IPS-18a (cell line): Measurements from ENCODE around the gene WDFY3.
A peak's percentile ranks its signal among the peaks of the same experiment; 100 is the strongest.

Experiments
- H3K27ac ChIP-seq: one replicate; pipeline ENCODE4 v1.5.1; 2013; ENCODE audit warnings: low read length
- H3K27me3 ChIP-seq: one replicate; pipeline ENCODE4 v1.6.1; 2013; ENCODE audit warnings: mild to moderate bottlenecking, low read length; ENCODE audit not compliant: control insufficient read depth, insufficient read depth
- H3K36me3 ChIP-seq: one replicate; pipeline ENCODE4 v1.6.1; 2013; ENCODE audit warnings: low read depth, low read length; ENCODE audit not compliant: control insufficient read depth
- H3K4me1 ChIP-seq: one replicate; pipeline ENCODE4 v1.6.1; 2013; ENCODE audit warnings: low read depth, low read length; ENCODE audit not compliant: control insufficient read depth
- H3K4me3 ChIP-seq: one replicate; pipeline ENCODE4 v1.5.1; 2013; ENCODE audit warnings: low read length
- H3K9ac ChIP-seq: one replicate; pipeline ENCODE4 v1.6.1; 2013; ENCODE audit warnings: mild to moderate bottlenecking, low read length, moderate library complexity
- H3K9me3 ChIP-seq: one replicate; pipeline ENCODE4 v1.6.1; 2013; ENCODE audit warnings: low read depth, low read length; ENCODE audit not compliant: control insufficient read depth

The WDFY3 gene

GRCh38 chr4:84967243-84967690, 777 bp upstream of the WDFY3 start:
- Histone ChIP-seq H3K36me3 (no peaks in the 10 kb centered on the region), H3K9me3 (no peaks in the 10 kb centered on the region), H3K9ac (peak overlapping the region; percentile 74), H3K4me3 (peak overlapping the region; percentile 82), H3K27me3 (no peaks in the 10 kb centered on the region), H3K27ac (no peak overlapping the region), H3K4me1 (peaks cover 18% of the 10 kb centered on the region)

DNA sequence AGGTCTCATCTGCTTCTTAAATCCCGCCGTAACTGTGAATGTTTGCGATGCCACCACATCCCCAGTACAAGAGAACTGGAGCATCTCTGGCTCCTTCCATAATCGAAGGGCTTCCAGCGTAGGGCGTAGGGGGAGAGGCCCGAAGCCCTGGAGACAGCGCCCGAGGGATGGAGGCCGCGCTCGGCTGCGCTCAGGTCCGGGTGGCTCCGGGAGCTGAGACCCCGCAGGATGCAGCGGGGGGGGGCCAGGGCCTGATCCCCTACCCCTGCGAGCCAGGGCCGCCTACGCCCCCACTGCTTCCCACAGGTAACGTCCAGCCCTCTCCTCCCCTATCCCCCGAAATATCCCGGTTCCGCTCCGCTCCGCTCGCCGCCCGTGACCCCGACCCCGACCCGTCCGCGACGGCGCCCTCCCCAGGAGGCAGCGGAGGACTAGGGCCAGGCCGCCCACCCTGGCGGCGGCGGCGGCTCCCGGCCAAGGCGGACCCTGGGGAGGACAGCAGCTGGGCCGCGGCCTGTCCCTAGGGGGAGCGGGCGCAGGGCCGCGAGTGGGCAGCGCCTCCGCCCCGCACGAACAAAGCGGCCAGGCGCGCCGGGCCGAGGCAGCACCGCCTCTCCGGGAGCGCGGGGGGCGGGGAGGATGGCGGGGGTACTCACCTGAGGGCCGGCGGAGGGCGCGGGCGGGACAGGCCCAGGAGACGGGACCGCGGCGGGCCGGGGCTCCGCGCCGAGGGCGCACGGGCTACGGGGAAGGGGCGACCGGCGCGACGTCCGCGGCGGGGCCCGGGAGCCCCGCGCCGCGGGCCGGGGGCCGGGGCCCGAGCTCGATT, 723 bp downstream of the WDFY3 start:
- Histone ChIP-seq H3K27ac (no peak overlapping the region), H3K36me3 (no peaks in the 10 kb centered on the region), H3K27me3 (no peaks in the 10 kb centered on the region), H3K4me3 (peak overlapping the region; percentile 82), H3K9ac (peak overlapping the region; percentile 74), H3K4me1 (peaks cover 13% of the 10 kb centered on the region), H3K9me3 (no peaks in the 10 kb centered on the region)

DNA sequence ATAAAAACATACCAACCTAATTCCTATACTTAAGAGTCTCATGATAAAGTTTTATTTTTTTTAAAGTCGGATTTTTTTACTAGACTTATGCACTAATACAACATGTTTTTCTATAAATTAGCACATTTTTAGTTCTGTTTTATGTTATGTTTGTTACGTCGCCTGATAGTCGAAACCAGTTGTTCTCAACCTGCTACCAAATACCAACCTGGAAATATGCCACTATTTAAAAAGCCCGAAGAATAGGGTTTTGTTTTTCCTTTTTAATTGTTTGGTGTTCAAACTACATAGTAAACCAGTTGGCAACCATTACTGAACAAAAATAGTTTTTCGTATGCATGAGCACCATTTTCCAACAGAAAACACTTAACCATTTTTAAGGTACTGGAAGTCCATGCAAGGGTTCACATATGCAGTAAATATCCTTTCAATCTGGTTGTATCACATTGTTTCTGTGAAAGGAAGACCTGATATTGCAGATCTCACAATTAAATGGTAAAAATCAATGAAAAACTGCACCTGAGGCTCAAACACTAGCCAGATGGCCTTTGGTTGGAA, 1.4 kb downstream of the WDFY3 start:
- peak overlapping the region; percentile 82 for H3K4me3 ChIP-seq
- no peaks in the 10 kb centered on the region for H3K27me3 ChIP-seq
- H3K4me1 ChIP-seq, result peaks cover 12% of the 10 kb centered on the region
- H3K27ac ChIP-seq, result no peak overlapping the region
- peak overlapping the region; percentile 34 for H3K9ac ChIP-seq
- H3K36me3 ChIP-seq, result no peaks in the 10 kb centered on the region
- no peaks in the 10 kb centered on the region for H3K9me3 ChIP-seq

GRCh38 chr4:84962102-84962501, 4.4 kb downstream of the WDFY3 start:
- Histone ChIP-seq H3K9me3 (no peaks in the 10 kb centered on the region), H3K4me3 (no peak overlapping the region), H3K36me3 (no peaks in the 10 kb centered on the region), H3K27ac (no peak overlapping the region), H3K4me1 (peaks cover 15% of the 10 kb centered on the region), H3K27me3 (no peaks in the 10 kb centered on the region), H3K9ac (no peak overlapping the region)

DNA sequence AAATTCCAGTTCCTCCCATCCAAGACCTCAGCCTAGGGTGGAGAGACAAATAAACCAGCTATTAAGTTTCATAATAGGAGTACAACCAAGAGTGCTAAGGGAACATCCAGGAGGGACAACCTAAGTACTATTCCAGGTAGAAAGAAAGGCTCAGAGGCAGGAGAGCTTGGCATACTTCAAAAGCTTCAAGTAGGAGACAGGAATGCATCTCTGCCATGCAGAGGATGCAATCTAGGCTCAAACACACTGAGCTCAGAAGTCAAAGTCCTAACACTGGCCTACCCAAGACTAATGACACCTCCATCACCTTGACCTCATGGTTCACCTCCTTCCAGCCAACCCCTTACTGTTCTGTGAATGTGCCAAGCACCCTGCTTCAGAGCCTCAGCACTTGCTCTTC, 8.1 kb downstream of the WDFY3 start:
- Histone ChIP-seq H3K27ac (no peak overlapping the region), H3K4me1 (peaks cover 23% of the 10 kb centered on the region), H3K9me3 (no peaks in the 10 kb centered on the region), H3K9ac (no peak overlapping the region), H3K36me3 (no peaks in the 10 kb centered on the region), H3K4me3 (no peak overlapping the region), H3K27me3 (no peaks in the 10 kb centered on the region)

DNA sequence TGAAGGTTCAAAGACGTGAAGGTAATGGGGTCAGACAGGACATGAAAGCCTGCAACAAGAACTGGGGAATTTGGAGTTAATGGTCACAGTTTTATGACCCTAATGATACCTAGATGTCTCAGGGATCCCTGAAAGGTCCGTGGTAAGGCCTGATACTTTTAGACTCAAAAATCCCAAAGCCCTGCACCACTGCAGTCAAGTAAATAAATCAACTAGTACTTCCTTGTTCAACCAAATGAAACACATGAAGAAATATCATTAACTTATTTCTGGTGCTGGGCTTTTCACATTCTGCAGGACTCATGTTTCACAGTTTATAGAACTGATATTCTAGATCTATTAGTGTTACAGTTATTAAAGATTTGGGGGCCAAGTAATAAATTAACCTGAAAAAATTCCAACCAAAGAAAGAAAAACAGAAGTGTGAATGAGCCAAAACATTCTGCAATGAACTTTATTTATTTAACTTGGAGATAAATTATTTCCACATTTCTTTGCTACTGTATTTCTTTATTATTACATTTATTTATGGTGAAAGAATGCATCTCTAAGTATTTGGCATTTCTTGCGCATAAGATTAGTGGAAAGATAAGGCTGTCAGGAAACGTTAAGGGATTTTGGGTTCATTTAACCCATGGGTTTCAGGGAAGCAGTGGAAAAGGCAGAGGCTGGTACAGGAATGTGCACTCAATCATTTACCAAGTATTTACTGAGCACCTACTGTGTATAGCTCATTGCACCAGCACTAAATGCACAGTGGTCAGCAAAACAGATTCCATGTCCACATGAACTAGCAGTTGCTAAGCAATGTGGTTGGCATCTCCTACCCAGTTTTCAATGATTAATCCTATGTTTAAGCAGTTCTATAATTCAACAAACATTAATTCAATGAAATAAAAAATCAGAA, 8.7 kb downstream of the WDFY3 start:
- Histone ChIP-seq H3K4me1 (peaks cover 23% of the 10 kb centered on the region), H3K36me3 (no peaks in the 10 kb centered on the region), H3K4me3 (no peak overlapping the region), H3K9me3 (no peaks in the 10 kb centered on the region), H3K27ac (no peak overlapping the region), H3K27me3 (no peaks in the 10 kb centered on the region), H3K9ac (no peak overlapping the region)

DNA sequence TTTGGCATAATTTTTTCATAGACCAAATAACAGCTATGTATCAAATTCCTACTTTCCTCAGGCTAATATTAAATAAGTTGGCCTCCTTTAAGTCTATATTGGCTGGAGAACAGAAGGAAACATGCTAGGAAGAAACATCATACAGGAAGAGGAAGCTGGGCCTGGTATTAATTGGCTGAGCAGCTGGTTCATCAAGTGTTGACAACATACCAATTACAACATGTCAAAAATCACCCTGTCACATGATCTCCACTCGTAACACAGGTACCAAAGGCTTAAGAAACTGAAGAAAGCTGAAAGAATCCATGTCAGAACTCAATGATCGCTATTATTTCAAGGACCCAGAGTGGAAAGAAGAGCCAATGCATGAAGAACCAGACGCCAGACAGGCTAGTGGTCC, 10.5 kb downstream of the WDFY3 start:
- no peak overlapping the region for H3K9ac ChIP-seq
- no peaks in the 10 kb centered on the region for H3K36me3 ChIP-seq
- no peak overlapping the region for H3K27ac ChIP-seq
- H3K4me3 ChIP-seq, result no peak overlapping the region
- no peaks in the 10 kb centered on the region for H3K27me3 ChIP-seq
- no peaks in the 10 kb centered on the region for H3K9me3 ChIP-seq
- H3K4me1 ChIP-seq, result peaks cover 23% of the 10 kb centered on the region

- Histone ChIP-seq H3K36me3 (no peaks in the 10 kb centered on the region), H3K27me3 (no peaks in the 10 kb centered on the region), H3K9ac (peak overlapping the region; percentile 32), H3K9me3 (no peaks in the 10 kb centered on the region), H3K27ac (no peak overlapping the region), H3K4me1 (peaks cover 23% of the 10 kb centered on the region), H3K4me3 (peak overlapping the region; percentile 11)
These were observed 11.4 kb downstream of the WDFY3 start for GRCh38 chr4:84954982-84955567.

- no peak overlapping the region for H3K9ac ChIP-seq
- H3K4me1 ChIP-seq, result peaks cover 14% of the 10 kb centered on the region
- H3K27me3 ChIP-seq, result no peaks in the 10 kb centered on the region
- no peaks in the 10 kb centered on the region for H3K36me3 ChIP-seq
- H3K9me3 ChIP-seq, result no peaks in the 10 kb centered on the region
- no peak overlapping the region for H3K4me3 ChIP-seq
- no peak overlapping the region for H3K27ac ChIP-seq
These were observed 13.7 kb downstream of the WDFY3 start for GRCh38 chr4:84952776-84953175.

DNA sequence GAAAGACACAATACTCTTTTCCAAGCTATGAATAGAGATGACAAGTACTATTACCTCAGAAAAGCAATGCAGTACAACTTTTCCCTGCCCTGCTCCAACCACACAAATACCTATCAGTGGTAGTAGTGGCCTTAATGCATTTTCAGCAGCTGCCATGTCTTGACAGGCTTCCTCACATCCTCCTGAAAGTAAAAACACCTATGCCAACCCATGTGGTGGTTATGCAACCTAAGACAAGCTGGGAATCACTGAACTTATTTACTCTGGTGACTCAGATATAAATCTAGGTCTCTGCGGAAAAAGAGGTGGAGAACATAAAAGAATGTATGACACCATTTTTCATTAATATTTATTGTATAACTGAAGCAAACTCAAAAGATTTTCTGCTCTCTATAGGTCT, 14.5 kb downstream of the WDFY3 start:
- H3K4me1 ChIP-seq, result peaks cover 14% of the 10 kb centered on the region
- H3K27me3 ChIP-seq, result no peaks in the 10 kb centered on the region
- no peaks in the 10 kb centered on the region for H3K9me3 ChIP-seq
- H3K4me3 ChIP-seq, result no peak overlapping the region
- H3K9ac ChIP-seq, result no peak overlapping the region
- H3K27ac ChIP-seq, result no peak overlapping the region
- no peaks in the 10 kb centered on the region for H3K36me3 ChIP-seq

- Histone ChIP-seq H3K27ac (no peak overlapping the region), H3K9ac (no peak overlapping the region), H3K4me3 (no peak overlapping the region), H3K36me3 (no peaks in the 10 kb centered on the region), H3K27me3 (no peaks in the 10 kb centered on the region), H3K4me1 (no peaks in the 10 kb centered on the region), H3K9me3 (no peaks in the 10 kb centered on the region)
These were observed 18.4 kb downstream of the WDFY3 start for GRCh38 chr4:84948056-84948455.
